Hypothalamus (tissue), 51 donors: ENCODE data around the gene LRCH1.

Source experiments
- DNase-seq, 51 donors: peaks; one replicate each; lab custom pipeline; 2025; lab: John Stamatoyannopoulos, UW

The LRCH1 gene

GRCh38 chr13:46629811-46630413 lies 76.9 kb downstream of the LRCH1 start:
- no peak for DNase-seq

GRCh38 chr13:46630431-46631178 lies 77.6 kb downstream of the LRCH1 start:
- DNase-seq: no peak

- no peak for DNase-seq
Observed at GRCh38 chr13:46631179-46631542, 78.2 kb downstream of the LRCH1 start.

GRCh38 chr13:46632176-46632575 lies 79.2 kb downstream of the LRCH1 start:
- no peak for DNase-seq

- no peak for DNase-seq
Observed at GRCh38 chr13:46633416-46633815, 80.4 kb downstream of the LRCH1 start.

- no peak for DNase-seq
Observed at GRCh38 chr13:46636451-46636850, 83.5 kb downstream of the LRCH1 start.

- no peak for DNase-seq
Observed at GRCh38 chr13:46637213-46637612, 84.2 kb downstream of the LRCH1 start.

- no peak for DNase-seq
Observed at GRCh38 chr13:46638262-46638661, 85.3 kb downstream of the LRCH1 start.

- DNase-seq: no peak
Observed at GRCh38 chr13:46639033-46639981, 86.3 kb downstream of the LRCH1 start.

GRCh38 chr13:46640843-46641242 lies 87.9 kb downstream of the LRCH1 start:
- no peak for DNase-seq

GRCh38 chr13:46641274-46642081 lies 88.5 kb downstream of the LRCH1 start:
- no peak for DNase-seq

- DNase-seq: no peak
Observed at GRCh38 chr13:46642254-46642653, 89.3 kb downstream of the LRCH1 start.

- DNase-seq: no peak
Observed at GRCh38 chr13:46643165-46643777, 90.3 kb downstream of the LRCH1 start.

GRCh38 chr13:46644816-46645215 lies 91.8 kb downstream of the LRCH1 start:
- no peak for DNase-seq

- DNase-seq: no peak
Observed at GRCh38 chr13:46647512-46648065, 94.6 kb downstream of the LRCH1 start.

- no peak for DNase-seq
Observed at GRCh38 chr13:46648166-46648607, 95.2 kb downstream of the LRCH1 start.

GRCh38 chr13:46649816-46650215 lies 96.8 kb downstream of the LRCH1 start:
- DNase-seq: no peak

GRCh38 chr13:46654951-46655350 lies 102.0 kb downstream of the LRCH1 start:
- no peak for DNase-seq

GRCh38 chr13:46655377-46656180 lies 102.6 kb downstream of the LRCH1 start:
- peak in 1 of 51 donors; percentile 15 for DNase-seq
